ENCODE data around the gene NLGN1.
"Not testable (repeated sequence)": the region's sequence is repeated elsewhere in the genome, so short reads cannot be mapped to it uniquely, and the experiment has no call there.

Gene NLGN1

GRCh38 chr3:174208161-174208560 is 810.6 kb downstream of the NLGN1 start:
- no peak overlapping the region for H3K4me3 ChIP-seq (ENCODE audit: low read depth, low read length)
- DNase-seq (ENCODE audit: low read depth) = no peak
- TF ChIP-seq, protein P1, sequence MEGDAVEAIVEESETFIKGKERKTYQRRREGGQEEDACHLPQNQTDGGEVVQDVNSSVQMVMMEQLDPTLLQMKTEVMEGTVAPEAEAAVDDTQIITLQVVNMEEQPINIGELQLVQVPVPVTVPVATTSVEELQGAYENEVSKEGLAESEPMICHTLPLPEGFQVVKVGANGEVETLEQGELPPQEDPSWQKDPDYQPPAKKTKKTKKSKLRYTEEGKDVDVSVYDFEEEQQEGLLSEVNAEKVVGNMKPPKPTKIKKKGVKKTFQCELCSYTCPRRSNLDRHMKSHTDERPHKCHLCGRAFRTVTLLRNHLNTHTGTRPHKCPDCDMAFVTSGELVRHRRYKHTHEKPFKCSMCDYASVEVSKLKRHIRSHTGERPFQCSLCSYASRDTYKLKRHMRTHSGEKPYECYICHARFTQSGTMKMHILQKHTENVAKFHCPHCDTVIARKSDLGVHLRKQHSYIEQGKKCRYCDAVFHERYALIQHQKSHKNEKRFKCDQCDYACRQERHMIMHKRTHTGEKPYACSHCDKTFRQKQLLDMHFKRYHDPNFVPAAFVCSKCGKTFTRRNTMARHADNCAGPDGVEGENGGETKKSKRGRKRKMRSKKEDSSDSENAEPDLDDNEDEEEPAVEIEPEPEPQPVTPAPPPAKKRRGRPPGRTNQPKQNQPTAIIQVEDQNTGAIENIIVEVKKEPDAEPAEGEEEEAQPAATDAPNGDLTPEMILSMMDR (IDR thresholded peaks at IDR 0.05; ENCODE audit: insufficient read depth, low read depth, low read length, missing control alignments) = no peak

GRCh38 chr3:174211896-174212295 is 814.4 kb downstream of the NLGN1 start:
- not testable (repeated sequence) for H3K4me3 ChIP-seq (ENCODE audit: low read depth, low read length); DNase-seq (ENCODE audit: low read depth)

DNA sequence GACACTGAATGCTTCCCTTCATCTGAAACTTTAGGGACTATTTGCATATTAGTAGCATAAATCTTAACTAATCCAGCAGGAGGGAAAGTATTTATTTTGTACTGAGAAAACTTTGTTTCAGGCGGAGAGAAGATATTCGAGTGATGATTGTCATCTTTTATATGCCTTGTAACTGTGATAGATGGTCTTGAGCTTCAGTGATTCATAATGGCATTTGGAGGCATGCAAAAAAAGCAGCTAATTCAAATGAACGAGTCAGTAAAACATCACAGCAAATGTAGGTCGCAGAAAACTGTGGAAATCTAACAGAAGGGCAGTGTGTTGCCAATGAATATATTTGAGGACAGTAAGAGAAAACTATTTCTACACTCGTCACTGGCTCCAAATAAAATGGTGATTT is 817.9 kb downstream of the NLGN1 start:
- DNase-seq (ENCODE audit: low read depth) = no peak
- TF ChIP-seq, protein P1 (IDR thresholded peaks at IDR 0.05; ENCODE audit: insufficient read depth, low read depth, low read length, missing control alignments) = no peak
- H3K4me3 ChIP-seq (ENCODE audit: low read depth, low read length) = no peak overlapping the region

DNA sequence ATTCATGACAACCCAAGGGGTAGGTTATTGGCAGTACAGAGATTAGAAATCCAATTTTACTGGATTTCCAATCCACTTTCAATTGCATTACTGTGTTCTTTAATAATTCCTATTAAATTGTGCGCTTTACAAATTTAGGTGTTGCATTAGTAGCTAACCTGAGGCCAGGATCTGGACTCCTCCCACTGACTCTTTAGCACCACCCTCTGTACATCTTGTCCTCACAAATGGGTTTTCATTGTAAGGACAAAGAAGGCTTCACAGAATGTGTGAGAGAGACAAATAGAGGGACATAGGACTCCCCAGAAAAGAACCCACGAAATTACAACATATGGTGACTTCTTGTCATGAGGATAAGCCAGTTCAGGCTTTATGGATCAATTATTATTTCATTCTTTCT is 818.5 kb downstream of the NLGN1 start:
- TF ChIP-seq, protein P1 (IDR thresholded peaks at IDR 0.05; ENCODE audit: insufficient read depth, low read depth, low read length, missing control alignments) = no peak
- no peak for DNase-seq (ENCODE audit: low read depth)

DNA sequence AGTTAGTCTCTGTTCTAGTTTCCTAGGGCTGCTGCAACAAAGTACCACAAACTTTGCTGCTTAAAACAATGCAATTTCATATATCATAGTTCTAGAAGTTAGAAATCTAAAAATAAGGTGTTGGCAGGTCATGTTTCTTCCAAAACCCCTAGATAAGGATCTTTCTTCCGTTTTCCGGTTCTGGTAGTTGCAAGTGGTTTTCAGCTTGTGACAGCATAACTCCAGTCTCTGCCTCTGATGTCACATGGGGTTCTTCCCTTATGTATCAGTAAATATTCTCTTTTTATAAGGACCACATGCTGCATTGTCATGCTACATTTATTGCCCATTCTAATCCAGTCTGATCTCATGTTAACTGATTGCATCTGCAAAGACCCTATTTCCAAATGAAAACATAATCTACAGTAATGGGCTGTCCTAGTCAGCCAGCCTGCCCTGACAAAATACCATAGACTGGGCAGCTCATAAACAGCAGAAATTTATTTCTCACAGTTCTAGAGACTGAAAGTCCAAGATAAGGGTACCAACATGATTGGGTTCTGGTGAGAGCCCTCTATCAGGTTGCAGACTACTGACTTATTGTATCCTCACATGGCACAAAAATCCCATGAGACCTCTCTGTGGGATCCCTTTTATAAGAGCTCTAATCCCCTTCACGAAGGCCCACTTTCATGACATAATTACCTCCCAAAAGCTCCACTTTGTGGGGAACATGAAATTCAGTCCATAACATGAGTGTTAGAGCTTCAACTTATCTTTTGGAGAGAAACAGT is 819.6 kb downstream of the NLGN1 start:
- TF ChIP-seq, protein P1 (IDR thresholded peaks at IDR 0.05; ENCODE audit: insufficient read depth, low read depth, low read length, missing control alignments) = no peak
- H3K4me3 ChIP-seq (ENCODE audit: low read depth, low read length) = no peak overlapping the region
- DNase-seq (ENCODE audit: low read depth) = no peak

More for the DNA sequence above, 818.5 kb downstream of the NLGN1 start:
- H3K4me3 ChIP-seq (ENCODE audit: low read depth, low read length) = no peak overlapping the region

- no peak overlapping the region for H3K4me3 ChIP-seq (ENCODE audit: low read depth, low read length)
- TF ChIP-seq, protein P1 (IDR thresholded peaks at IDR 0.05; ENCODE audit: insufficient read depth, low read depth, low read length, missing control alignments) = no peak
- no peak for DNase-seq (ENCODE audit: low read depth)
These were observed 820.5 kb downstream of the NLGN1 start for GRCh38 chr3:174218016-174218415.

GRCh38 chr3:174219738-174220137 is 822.2 kb downstream of the NLGN1 start:
- no peak for DNase-seq (ENCODE audit: low read depth)
- H3K4me3 ChIP-seq (ENCODE audit: low read depth, low read length) = no peak overlapping the region
- TF ChIP-seq, protein P1 (IDR thresholded peaks at IDR 0.05; ENCODE audit: insufficient read depth, low read depth, low read length, missing control alignments) = no peak

All from GM12865 (cell line).